Neutrophil (primary cell): Measurements from ENCODE around the gene ZBP1.

ENCODE experiments used
- H3K27ac ChIP-seq: fragments of 200-600 bp; sonication (generic); 2 replicates; pipeline ENCODE4 v1.5.1; 2016; ENCODE audit warnings: mild to moderate bottlenecking, moderate library complexity
- H3K27me3 ChIP-seq: fragments of 200-600 bp; sonication (generic); 2 replicates; pipeline ENCODE4 v1.6.0; 2016; ENCODE audit warnings: mild to moderate bottlenecking
- H3K36me3 ChIP-seq: fragments of 200-600 bp; sonication (generic); 2 replicates; pipeline ENCODE4 v1.5.1; 2017
- H3K4me1 ChIP-seq, 2 experiments: fragments of 200-600 bp in 1 of 2; sonication (generic) in 1 of 2; 1 replicate in 1 of 2; 2 replicates in 1 of 2; pipeline versions ENCODE4 v1.5.1 to v1.6.1; 2013 to 2016; ENCODE audit warnings: low read depth in 1 of 2, low read length in 1 of 2, mild to moderate bottlenecking in 1 of 2, moderate library complexity in 1 of 2; ENCODE audit not compliant: control insufficient read depth in 1 of 2, insufficient read depth in 1 of 2
- H3K4me3 ChIP-seq, 2 experiments: fragments of 200-600 bp in 1 of 2; sonication (generic) in 1 of 2; 1 replicate in 1 of 2; 2 replicates in 1 of 2; pipeline ENCODE4 v1.5.1; 2013 to 2016; ENCODE audit warnings: low read depth in 1 of 2, low read length in 1 of 2, mild to moderate bottlenecking in 1 of 2, moderate library complexity in 1 of 2
- H3K9me3 ChIP-seq: fragments of 200-600 bp; sonication (generic); 2 replicates; pipeline ENCODE4 v1.5.1; 2016
- TF ChIP-seq, protein P1 (sequence below): fragments of 200-600 bp; sonication (generic); IDR thresholded peaks from 2 replicates; pipeline ENCODE4 v1.5.1; 2016; ENCODE audit warnings: antibody characterized with exemption

Gene ZBP1

GRCh38 chr20:57587278-57587988 is 32.8 kb downstream of the ZBP1 start:
- Histone ChIP-seq H3K4me3 (no peak overlapping the region), H3K36me3 (no peaks in the 10 kb centered on the region), H3K27ac (no peak overlapping the region), H3K27me3 (peaks cover 92% of the 10 kb centered on the region), H3K9me3 (no peaks in the 10 kb centered on the region), H3K4me1 (peaks cover 4 to 6% of the 10 kb centered on the region in 2 experiments)
- TF ChIP-seq, protein P1, sequence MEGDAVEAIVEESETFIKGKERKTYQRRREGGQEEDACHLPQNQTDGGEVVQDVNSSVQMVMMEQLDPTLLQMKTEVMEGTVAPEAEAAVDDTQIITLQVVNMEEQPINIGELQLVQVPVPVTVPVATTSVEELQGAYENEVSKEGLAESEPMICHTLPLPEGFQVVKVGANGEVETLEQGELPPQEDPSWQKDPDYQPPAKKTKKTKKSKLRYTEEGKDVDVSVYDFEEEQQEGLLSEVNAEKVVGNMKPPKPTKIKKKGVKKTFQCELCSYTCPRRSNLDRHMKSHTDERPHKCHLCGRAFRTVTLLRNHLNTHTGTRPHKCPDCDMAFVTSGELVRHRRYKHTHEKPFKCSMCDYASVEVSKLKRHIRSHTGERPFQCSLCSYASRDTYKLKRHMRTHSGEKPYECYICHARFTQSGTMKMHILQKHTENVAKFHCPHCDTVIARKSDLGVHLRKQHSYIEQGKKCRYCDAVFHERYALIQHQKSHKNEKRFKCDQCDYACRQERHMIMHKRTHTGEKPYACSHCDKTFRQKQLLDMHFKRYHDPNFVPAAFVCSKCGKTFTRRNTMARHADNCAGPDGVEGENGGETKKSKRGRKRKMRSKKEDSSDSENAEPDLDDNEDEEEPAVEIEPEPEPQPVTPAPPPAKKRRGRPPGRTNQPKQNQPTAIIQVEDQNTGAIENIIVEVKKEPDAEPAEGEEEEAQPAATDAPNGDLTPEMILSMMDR, result no peak

DNA sequence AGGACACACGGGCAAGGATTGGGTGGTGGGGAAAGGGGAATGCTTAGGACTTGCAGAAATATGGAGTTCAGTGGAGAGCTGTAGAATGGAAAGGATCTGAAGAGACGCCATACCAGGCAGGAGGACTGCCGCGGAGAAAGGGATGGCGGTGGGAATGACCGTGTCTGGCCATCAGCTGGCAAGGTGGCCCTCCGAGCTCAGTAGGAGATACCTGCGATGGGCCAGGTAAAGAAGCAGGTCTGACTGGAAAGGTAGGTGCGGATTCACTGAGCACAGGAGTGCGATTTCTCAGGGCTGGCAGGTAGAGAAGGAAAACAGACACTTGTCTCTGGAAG is 33.3 kb downstream of the ZBP1 start:
- peaks cover 9 to 11% of the 10 kb centered on the region in 2 experiments for H3K4me1 ChIP-seq
- TF ChIP-seq, protein P1, result no peak
- no peaks in the 10 kb centered on the region for H3K9me3 ChIP-seq
- no peak overlapping the region for H3K4me3 ChIP-seq
- peaks cover 88% of the 10 kb centered on the region for H3K27me3 ChIP-seq
- H3K27ac ChIP-seq, result no peak overlapping the region
- no peaks in the 10 kb centered on the region for H3K36me3 ChIP-seq

DNA sequence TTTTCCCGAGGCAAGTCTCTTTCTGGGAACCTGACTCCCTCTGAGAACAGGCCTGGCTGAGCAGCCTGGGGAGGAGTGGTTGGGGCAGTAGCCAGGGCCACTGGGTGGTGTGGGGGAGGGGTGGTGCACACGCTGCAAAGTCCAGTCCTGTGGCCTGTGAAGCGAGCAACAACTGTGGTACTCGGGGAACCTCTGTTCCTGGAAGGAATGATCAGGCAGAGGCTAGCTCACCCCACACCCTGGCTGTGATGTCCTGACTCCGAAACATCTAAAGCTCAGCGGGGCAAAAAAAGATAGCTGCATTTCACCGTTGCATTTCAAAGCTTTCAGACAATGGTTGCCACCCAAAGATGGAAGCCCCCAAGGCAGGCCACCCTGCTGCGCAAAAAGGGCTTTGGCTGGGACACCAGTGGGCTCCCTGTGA is 33.8 kb downstream of the ZBP1 start:
- H3K4me3 ChIP-seq, result no peak overlapping the region
- peaks cover 14 to 16% of the 10 kb centered on the region in 2 experiments for H3K4me1 ChIP-seq
- no peak overlapping the region for H3K27ac ChIP-seq
- H3K9me3 ChIP-seq, result no peaks in the 10 kb centered on the region
- no peaks in the 10 kb centered on the region for H3K36me3 ChIP-seq
- H3K27me3 ChIP-seq, result peaks cover 82% of the 10 kb centered on the region
- TF ChIP-seq, protein P1, result no peak

DNA sequence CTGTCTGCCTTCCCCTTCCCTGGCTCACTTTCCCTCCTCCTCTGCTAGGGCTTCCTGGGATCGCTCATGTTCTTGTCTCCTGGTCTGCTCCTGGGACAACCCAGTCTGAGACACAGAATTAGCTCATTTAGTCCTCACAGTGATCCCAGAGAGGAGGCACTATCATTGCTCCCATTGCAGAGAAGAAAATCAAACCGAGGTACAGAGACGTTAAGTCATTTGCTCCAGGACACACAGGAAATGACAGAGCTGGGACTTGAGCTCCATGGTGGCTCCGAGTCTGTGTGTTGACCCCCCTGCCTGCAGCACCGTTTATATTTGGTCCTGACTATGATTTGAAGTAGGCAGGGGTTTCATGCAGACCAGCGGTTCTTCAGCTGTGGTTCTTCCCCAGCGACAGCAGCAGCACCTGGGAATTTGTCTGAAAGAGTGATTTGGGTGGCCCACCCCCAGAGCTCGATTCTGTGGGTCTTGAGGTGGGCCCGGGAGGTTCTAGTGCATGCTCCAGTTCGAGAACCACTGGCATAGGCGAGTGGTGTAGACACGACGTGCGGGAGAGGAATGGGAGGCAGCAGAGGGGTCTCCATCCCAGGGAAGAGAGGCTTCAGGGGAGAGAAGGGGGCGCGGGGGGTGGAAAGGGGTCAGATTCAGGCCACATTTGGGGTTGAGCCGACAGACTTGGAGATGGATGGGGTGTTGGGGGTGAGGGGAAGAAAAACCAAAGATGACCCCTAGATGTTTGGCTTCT is 34.6 kb downstream of the ZBP1 start:
- Histone ChIP-seq H3K4me1 (peaks cover 22% of the 10 kb centered on the region in 2 experiments), H3K27ac (no peak overlapping the region), H3K27me3 (peaks cover 82% of the 10 kb centered on the region), H3K9me3 (no peaks in the 10 kb centered on the region), H3K36me3 (no peaks in the 10 kb centered on the region), H3K4me3 (no peak overlapping the region)
- TF ChIP-seq, protein P1, result no peak

DNA sequence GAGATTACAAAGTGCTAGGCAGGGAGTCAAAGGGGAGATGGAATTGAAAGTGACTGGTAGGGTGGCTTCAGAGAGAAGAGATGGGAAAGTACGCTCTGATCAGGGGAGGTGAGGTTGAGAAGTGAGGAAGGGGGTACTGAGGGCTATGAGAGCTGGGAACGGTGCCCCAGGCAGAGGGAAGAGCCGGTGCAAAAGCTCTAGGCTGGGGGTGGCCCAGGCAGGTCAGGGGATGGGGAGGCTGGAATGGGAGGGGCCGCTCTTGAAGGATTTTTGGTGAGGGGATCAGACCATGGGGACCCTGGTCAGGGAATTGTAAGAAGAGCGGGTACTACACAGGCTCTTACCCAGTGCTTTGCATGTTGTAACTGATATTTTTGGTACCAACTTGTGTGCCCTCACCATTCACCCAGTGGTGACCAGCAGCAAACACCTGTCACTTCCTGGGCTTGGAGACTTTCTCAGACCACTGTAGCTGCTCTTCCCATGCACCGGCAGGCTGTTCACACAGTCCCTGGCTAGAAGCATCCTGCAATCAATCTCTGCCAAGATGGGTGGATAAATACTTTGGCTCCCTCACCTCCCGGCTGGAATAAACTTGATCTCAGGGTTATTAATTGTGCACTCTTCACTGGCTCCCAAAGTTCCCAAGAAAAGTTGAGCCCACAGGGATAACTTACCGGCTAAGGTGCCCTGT is 35.3 kb downstream of the ZBP1 start:
- peaks cover 22% of the 10 kb centered on the region in 2 experiments for H3K4me1 ChIP-seq
- TF ChIP-seq, protein P1, result no peak
- peaks cover 84% of the 10 kb centered on the region for H3K27me3 ChIP-seq
- H3K4me3 ChIP-seq, result no peak overlapping the region
- no peak overlapping the region for H3K27ac ChIP-seq
- H3K9me3 ChIP-seq, result no peaks in the 10 kb centered on the region
- H3K36me3 ChIP-seq, result no peaks in the 10 kb centered on the region
